Gastrocnemius medialis (tissue), 4 donors: ENCODE results near the gene SLC10A7.

ENCODE experiments used
- CTCF ChIP-seq, 5 experiments: fragments of 450-650 bp in 3 of 5; fragments of 200-600 bp in 2 of 5; sonication (generic) in 2 of 5; IDR thresholded peaks in 4 of 5; conservative IDR thresholded peaks in 1 of 5; 1 replicate in 4 of 5; 2 replicates in 1 of 5; pipeline ENCODE4 v1.5.1; 2016 to 2019; ENCODE audit warnings: antibody characterized with exemption in 5 of 5, mild to moderate bottlenecking in 3 of 5, moderate library complexity in 3 of 5
- POLR2A ChIP-seq, 2 donors: fragments of 450-650 bp; IDR thresholded peaks; one replicate each; pipeline ENCODE4 v1.6.1; 2017; ENCODE audit warnings: antibody characterized with exemption in 2 of 2, mild to moderate bottlenecking in 2 of 2, moderate library complexity in 2 of 2

DNA sequence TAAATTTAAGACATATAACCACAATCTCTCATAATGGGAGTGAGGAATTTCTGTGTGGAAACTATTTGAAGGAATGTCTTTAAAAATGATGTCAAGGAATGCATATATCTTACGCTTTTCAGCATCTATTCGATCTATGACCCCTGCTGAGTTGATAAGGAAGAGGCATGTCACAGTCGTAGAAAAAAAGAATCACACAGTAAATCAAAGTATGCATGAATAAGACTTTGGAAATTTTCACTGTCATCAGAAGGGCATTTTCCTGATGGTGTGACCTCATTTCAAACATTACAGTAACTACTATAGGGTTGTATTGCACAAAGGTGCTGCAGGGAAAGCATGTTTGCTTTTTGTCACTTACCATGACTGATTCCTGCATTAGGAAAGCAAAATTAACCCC is 265.9 kb downstream of the SLC10A7 start:
- TF ChIP-seq CTCF (IDR thresholded peaks at IDR 0.05 in 4 of 5, conservative IDR thresholded peaks at IDR 0.05 in 1 of 5) (no peak), POLR2A (IDR thresholded peaks at IDR 0.05) (no peak)
